GM10248 (cell line): ENCODE measurements around the gene GLIS1.

Experiments used
- CTCF ChIA-PET: fragments of 300-600 bp; sonication (Branson Sonifier 250); formaldehyde crosslinking; extraction: SDS; loops from one replicate; lab custom pipeline; 2021; ENCODE audit warnings: antibody characterized with exemption; lab: Yijun Ruan, JAX
- POLR2A ChIA-PET: fragments of 350-650 bp; sonication (Branson Sonifier 250); formaldehyde crosslinking; extraction: SDS; loops from one replicate; lab custom pipeline; 2020; ENCODE audit warnings: antibody characterized with exemption; lab: Yijun Ruan, JAX
- DNase-seq: peaks from one replicate; pipeline ENCODE4 v3.0.0; 2012; ENCODE audit errors: extremely low spot score
- TF ChIP-seq, protein P1 (sequence below): IDR thresholded peaks from 2 replicates; pipeline ENCODE4 v1.5.1; 2012; ENCODE audit warnings: mild to moderate bottlenecking, low read depth; ENCODE audit errors: extremely low read depth, missing control alignments, control extremely low read depth

The GLIS1 gene

DNA sequence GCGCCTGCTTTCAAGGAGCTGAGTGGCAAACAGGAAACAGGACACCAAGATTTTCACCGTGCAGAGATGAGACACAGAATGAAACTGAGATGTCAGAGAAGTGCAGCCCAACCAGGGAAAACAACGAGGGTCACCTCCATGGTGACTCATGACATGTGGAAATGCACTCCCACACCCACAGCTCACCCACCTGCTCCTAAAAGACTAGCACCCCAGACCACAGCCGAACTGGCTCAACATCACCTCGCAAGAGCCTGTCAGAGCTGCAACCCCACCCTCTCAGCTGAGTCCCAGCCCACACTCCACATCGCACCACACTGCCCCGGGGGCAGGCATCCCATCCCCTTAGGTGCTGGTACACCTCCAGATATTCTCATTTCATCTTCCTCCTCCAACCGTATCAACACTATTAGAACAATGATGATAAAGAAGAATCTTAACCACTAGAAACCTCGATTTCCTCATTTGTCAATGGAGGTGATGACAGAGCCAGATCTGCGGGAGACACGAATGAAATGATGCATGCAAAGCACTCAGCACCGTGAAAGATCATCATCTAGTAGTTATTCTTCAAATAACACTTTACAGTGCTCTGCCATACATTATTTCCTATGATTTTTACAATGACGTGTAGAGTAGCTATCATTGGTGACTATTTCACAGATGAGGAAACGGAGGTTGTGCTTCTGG, 176.5 kb downstream of the GLIS1 start:
- POLR2A ChIA-PET = no interaction called here
- no peak for DNase-seq
- TF ChIP-seq, protein P1, sequence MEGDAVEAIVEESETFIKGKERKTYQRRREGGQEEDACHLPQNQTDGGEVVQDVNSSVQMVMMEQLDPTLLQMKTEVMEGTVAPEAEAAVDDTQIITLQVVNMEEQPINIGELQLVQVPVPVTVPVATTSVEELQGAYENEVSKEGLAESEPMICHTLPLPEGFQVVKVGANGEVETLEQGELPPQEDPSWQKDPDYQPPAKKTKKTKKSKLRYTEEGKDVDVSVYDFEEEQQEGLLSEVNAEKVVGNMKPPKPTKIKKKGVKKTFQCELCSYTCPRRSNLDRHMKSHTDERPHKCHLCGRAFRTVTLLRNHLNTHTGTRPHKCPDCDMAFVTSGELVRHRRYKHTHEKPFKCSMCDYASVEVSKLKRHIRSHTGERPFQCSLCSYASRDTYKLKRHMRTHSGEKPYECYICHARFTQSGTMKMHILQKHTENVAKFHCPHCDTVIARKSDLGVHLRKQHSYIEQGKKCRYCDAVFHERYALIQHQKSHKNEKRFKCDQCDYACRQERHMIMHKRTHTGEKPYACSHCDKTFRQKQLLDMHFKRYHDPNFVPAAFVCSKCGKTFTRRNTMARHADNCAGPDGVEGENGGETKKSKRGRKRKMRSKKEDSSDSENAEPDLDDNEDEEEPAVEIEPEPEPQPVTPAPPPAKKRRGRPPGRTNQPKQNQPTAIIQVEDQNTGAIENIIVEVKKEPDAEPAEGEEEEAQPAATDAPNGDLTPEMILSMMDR = no peak
- CTCF ChIA-PET = interaction anchor here (0.9 kb wide), 1 partner anchor 10 kb away, joined by 3 read pairs; no protein-coding TSS in a partner anchor

DNA sequence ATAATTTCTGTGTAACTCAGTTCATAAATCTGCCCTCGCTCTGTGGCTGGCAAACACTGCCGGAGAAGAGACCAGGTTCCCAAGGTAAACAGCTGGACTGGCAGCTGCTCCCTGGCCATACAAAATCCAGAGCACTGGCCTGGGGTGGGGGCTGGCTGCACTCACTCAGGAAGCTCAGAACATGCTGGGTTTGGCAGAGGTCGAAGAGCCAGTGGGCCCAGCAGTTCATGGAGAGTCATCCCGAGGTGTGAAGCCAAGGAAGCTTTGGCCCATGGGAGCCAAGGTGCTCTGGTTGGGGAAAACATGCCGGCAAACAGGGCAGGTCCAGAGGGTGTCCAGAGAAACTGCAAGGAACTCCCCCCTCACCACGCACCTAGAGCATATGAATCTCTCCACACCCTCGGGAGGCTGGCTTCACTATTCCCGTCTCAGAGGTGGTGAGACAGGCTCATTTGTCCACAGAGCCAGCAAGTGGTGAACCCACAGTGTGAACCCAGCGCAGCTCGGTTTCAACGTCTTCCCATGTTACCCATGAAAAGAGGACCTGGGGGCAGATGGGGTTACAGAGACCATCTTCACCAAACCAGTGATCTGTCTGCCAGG, 177.4 kb downstream of the GLIS1 start:
- no peak for DNase-seq
- CTCF ChIA-PET = interaction anchor here (1.4 kb wide), 1 partner anchor 16 kb away, joined by 3 read pairs; no protein-coding TSS in a partner anchor
- POLR2A ChIA-PET = no interaction called here
- TF ChIP-seq, protein P1 = no peak

GRCh38 chr1:53560581-53561502, 178.1 kb downstream of the GLIS1 start:
- ChIA-PET CTCF (interaction anchor here (1.4 kb wide), 1 partner anchor 17 kb away, joined by 3 read pairs; no protein-coding TSS in a partner anchor), POLR2A (no interaction called here)
- TF ChIP-seq, protein P1 = no peak
- no peak for DNase-seq

GRCh38 chr1:53559854-53560580, 178.9 kb downstream of the GLIS1 start:
- CTCF ChIA-PET = no interaction called here
- POLR2A ChIA-PET = no interaction called here
- no peak for DNase-seq
- TF ChIP-seq, protein P1 = no peak

DNA sequence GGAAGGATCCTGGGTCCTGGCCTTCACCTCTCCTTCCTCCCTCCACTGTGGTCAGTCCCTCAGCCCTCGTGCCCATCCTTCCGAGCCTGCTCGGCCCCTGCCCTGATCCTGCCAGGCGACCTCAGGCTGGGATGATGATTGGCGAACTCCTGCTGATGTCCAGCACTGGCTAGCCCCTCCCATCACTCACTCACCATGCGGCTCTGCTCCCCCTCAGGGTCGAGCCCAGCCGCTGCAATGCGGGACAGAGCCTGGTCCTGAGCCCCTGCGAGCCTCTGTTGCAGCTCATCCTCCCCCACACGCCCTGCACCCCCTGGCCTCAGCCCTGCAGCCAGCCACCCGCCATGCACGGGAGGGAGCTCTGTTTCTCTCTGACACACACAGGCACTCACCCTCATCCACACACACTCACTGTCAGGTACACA, 179.6 kb downstream of the GLIS1 start:
- ChIA-PET POLR2A (no interaction called here), CTCF (no interaction called here)
- no peak for DNase-seq
- TF ChIP-seq, protein P1 = no peak
